IPS DF 4.7 (cell line): Measurements from ENCODE around the gene SMC1B.
"Not testable (repeated sequence)": the region's sequence is repeated elsewhere in the genome, so short reads cannot be mapped to it uniquely, and the experiment has no call there.

Experiments used
- DNase-seq: peaks from one replicate; pipeline ENCODE4 v3.0.0-alpha.2; 2013; ENCODE audit warnings: low spot score; ENCODE audit errors: extremely low read depth

Gene SMC1B, protein sequence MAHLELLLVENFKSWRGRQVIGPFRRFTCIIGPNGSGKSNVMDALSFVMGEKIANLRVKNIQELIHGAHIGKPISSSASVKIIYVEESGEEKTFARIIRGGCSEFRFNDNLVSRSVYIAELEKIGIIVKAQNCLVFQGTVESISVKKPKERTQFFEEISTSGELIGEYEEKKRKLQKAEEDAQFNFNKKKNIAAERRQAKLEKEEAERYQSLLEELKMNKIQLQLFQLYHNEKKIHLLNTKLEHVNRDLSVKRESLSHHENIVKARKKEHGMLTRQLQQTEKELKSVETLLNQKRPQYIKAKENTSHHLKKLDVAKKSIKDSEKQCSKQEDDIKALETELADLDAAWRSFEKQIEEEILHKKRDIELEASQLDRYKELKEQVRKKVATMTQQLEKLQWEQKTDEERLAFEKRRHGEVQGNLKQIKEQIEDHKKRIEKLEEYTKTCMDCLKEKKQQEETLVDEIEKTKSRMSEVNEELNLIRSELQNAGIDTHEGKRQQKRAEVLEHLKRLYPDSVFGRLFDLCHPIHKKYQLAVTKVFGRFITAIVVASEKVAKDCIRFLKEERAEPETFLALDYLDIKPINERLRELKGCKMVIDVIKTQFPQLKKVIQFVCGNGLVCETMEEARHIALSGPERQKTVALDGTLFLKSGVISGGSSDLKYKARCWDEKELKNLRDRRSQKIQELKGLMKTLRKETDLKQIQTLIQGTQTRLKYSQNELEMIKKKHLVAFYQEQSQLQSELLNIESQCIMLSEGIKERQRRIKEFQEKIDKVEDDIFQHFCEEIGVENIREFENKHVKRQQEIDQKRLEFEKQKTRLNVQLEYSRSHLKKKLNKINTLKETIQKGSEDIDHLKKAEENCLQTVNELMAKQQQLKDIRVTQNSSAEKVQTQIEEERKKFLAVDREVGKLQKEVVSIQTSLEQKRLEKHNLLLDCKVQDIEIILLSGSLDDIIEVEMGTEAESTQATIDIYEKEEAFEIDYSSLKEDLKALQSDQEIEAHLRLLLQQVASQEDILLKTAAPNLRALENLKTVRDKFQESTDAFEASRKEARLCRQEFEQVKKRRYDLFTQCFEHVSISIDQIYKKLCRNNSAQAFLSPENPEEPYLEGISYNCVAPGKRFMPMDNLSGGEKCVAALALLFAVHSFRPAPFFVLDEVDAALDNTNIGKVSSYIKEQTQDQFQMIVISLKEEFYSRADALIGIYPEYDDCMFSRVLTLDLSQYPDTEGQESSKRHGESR

GRCh38 chr22:45413368-45414211, at the start of gene SMC1B, which contains the start of gene RIBC2:
Gene SMC1B (minus strand): TSS chr22:45413599. CDS start chr22:45413567, 32 bp downstream.
Gene RIBC2 (plus strand): TSS chr22:45413693. CDS start chr22:45413887, 194 bp downstream.
- DNase-seq: peak; percentile 68

- peak; percentile 14 for DNase-seq
Measured at GRCh38 chr22:45462034-45462655, 48.7 kb upstream of the SMC1B start.

- no peak for DNase-seq
Measured at GRCh38 chr22:45460288-45461109, 47.1 kb upstream of the SMC1B start.

GRCh38 chr22:45459235-45459634, 45.8 kb upstream of the SMC1B start:
- DNase-seq: no peak

- no peak for DNase-seq
Measured at GRCh38 chr22:45458532-45458931, 45.1 kb upstream of the SMC1B start.

- no peak for DNase-seq
Measured at GRCh38 chr22:45456811-45457210, 43.4 kb upstream of the SMC1B start.

- DNase-seq: no peak
Measured at GRCh38 chr22:45455621-45456020, 42.2 kb upstream of the SMC1B start.

- DNase-seq: no peak
Measured at GRCh38 chr22:45455212-45455611, 41.8 kb upstream of the SMC1B start.

- DNase-seq: no peak
Measured at GRCh38 chr22:45454275-45454674, 40.9 kb upstream of the SMC1B start.

DNA sequence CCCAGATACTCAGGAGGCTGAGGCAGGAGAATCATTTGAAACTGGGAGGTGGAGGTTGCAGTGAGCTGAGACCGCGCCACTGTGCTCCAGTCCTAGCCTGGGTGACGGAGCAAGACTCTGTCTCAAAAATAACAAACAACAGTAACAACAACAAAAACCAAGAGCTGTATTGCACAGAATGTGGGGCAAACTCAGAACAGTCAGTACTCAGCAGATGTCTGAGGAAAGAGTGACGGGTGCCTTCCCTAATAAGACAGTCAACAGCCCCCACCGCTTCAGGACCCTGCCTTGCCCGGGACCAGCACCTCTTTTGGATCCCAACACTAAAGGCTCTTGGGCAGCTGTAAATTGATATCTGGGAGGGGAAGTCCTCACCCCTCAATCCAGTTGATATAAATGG, 40.4 kb upstream of the SMC1B start:
- DNase-seq: no peak

DNA sequence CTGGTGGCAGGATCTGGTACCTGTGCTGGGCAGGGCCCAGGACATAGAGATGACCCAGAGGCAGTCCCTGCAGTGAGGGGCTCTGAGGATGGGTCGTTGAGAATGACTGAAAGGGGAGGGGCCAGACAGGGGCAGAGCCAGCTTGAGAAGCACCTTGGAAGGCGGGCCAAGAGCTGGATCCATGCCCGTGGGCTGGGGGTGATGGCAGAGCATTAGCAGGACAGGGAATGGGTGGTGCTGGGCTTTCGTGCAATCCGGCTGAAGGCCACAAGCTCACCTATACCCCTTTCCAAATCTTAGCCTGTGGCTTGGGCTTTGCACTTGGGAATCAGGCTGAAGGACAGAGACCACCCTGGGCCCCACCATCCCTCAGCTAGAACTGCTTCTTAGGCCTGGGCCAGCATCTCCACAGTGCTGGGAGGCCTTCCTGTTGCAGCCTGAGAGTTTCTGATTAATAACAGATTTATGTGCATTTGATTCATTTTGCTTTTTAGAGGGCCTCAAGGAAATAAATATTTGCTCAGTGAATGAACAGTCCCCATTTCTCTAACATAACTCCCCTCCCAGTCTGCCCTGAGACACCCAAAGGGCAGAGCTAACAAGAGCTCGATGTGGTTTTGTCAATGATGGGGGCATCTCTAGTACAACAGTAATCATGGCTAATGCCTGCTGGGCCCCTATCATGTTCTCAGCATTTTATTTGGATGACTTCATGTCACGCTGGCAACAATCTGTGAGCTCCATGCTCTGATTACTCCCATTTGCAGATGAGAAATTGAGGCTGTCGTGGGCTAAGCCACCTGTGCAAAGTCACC, 39.4 kb upstream of the SMC1B start:
- DNase-seq: no peak

DNA sequence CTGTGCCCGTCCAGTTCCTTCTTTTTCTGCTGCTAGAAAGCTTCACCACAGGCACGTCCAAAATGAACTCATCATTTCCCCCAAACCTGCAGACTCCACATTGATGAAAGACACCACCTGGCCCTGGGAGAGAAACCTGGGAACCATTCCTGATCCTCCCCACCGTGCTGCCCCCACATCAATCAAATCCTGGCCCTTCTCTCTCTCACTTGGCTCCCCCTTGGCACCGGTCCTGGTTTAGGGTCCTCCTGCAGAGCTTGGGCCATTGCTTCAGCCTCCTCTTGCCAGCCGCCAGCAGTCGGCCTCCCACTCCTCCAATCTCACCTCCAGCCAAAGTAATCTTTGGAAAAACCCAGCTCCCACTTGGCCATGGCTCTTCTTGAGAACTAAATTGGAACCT, 38.6 kb upstream of the SMC1B start:
- DNase-seq: no peak

GRCh38 chr22:45450921-45451651, 37.7 kb upstream of the SMC1B start:
- DNase-seq: no peak

GRCh38 chr22:45450101-45450785, 36.8 kb upstream of the SMC1B start:
- no peak for DNase-seq

- DNase-seq: not testable (repeated sequence)
Measured at GRCh38 chr22:45449442-45449841, 36.0 kb upstream of the SMC1B start.

DNA sequence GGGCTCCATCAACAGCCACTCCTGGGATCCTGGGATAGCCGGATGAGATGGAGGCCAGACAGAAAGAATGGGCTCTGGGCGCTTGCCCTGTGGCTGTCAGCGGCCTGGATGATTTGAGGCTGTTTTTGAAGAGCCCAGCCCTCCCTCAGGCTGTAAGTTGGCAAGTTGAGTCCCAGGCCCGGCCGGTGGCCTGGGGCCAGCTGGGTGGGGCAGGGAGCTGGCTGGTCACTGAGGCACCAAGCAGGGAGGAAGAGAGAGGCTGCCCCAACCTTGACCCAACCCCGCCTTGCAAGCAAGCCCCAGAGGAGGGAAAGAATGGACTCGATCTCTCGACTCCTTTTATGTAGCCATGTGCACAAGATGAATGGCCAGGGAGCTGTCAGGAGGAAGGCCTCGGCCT, 35.0 kb upstream of the SMC1B start:
- no peak for DNase-seq

- not testable (repeated sequence) for DNase-seq
Measured at GRCh38 chr22:45447596-45447995, 34.2 kb upstream of the SMC1B start.
